Measurements from ENCODE around the gene TRMO.

TRMO gene

GRCh38 chr9:97900738-97901565 is 21.3 kb downstream of the TRMO start:
- Histone ChIP-seq H2BK120ac (ENCODE audit: low read depth, low read length) (no peak overlapping the region), H3K9ac (ENCODE audit: low read length) (no peak overlapping the region), H4K8ac (ENCODE audit: low read depth, low read length) (no peak overlapping the region), H3K18ac (ENCODE audit: low read length) (no peak overlapping the region), H2BK5ac (ENCODE audit: low read length) (no peak overlapping the region), H3K56ac (ENCODE audit: low read length) (no peak overlapping the region), H3K79me2 (ENCODE audit: control insufficient read depth, insufficient read depth, low read length) (no peaks in the 10 kb centered on the region), H2AK5ac (ENCODE audit: low read length) (no peak overlapping the region), H3K4me2 (ENCODE audit: low read length) (no peak overlapping the region), H3K36me3 (ENCODE audit: control insufficient read depth, insufficient read depth, low read length) (no peaks in the 10 kb centered on the region), H3K27me3 (ENCODE audit: insufficient read depth, low read length, poor library complexity) (no peaks in the 10 kb centered on the region), H3K4me1 (ENCODE audit: control insufficient read depth, low read depth, low read length) (no peaks in the 10 kb centered on the region), H3K4me3 (ENCODE audit: low read length) (no peak overlapping the region), H3K27ac (ENCODE audit: low read depth, low read length) (no peak overlapping the region), H4K5ac (ENCODE audit: low read length) (no peak overlapping the region), H2BK15ac (replicated peaks; ENCODE audit: low read depth) (no peak overlapping the region), H3K4ac (ENCODE audit: low read depth, low read length) (no peak overlapping the region), H3K23ac (ENCODE audit: low read length) (no peak overlapping the region), H3K79me1 (ENCODE audit: low read length) (no peaks in the 10 kb centered on the region)
- peak; percentile 47 for DNase-seq
- WGBS (ENCODE audit: extremely low coverage, insufficient coverage, low lambda C conversion rate) = no CpG with 5 or more reads among the region's 5 CpGs

- H4K8ac ChIP-seq (ENCODE audit: low read depth, low read length) = no peak overlapping the region
- no peak overlapping the region for H3K4ac ChIP-seq (ENCODE audit: low read depth, low read length)
- H2BK120ac ChIP-seq (ENCODE audit: low read depth, low read length) = no peak overlapping the region
- no peaks in the 10 kb centered on the region for H3K27me3 ChIP-seq (ENCODE audit: insufficient read depth, low read length, poor library complexity)
- H3K79me2 ChIP-seq (ENCODE audit: control insufficient read depth, insufficient read depth, low read length) = no peaks in the 10 kb centered on the region
- no CpG with 5 or more reads among the region's 9 CpGs for WGBS (ENCODE audit: extremely low coverage, insufficient coverage, low lambda C conversion rate)
- no peak overlapping the region for H3K56ac ChIP-seq (ENCODE audit: low read length)
- no peak overlapping the region for H3K27ac ChIP-seq (ENCODE audit: low read depth, low read length)
- H3K9ac ChIP-seq (ENCODE audit: low read length) = no peak overlapping the region
- H3K18ac ChIP-seq (ENCODE audit: low read length) = no peak overlapping the region
- no peak overlapping the region for H4K5ac ChIP-seq (ENCODE audit: low read length)
- H2BK5ac ChIP-seq (ENCODE audit: low read length) = no peak overlapping the region
- H2BK15ac ChIP-seq (replicated peaks; ENCODE audit: low read depth) = no peak overlapping the region
- no peaks in the 10 kb centered on the region for H3K36me3 ChIP-seq (ENCODE audit: control insufficient read depth, insufficient read depth, low read length)
- H3K23ac ChIP-seq (ENCODE audit: low read length) = no peak overlapping the region
- H2AK5ac ChIP-seq (ENCODE audit: low read length) = no peak overlapping the region
- H3K4me3 ChIP-seq (ENCODE audit: low read length) = no peak overlapping the region
- no peaks in the 10 kb centered on the region for H3K4me1 ChIP-seq (ENCODE audit: control insufficient read depth, low read depth, low read length)
- no peaks in the 10 kb centered on the region for H3K79me1 ChIP-seq (ENCODE audit: low read length)
- no peak for DNase-seq
- no peak overlapping the region for H3K4me2 ChIP-seq (ENCODE audit: low read length)
Observed at GRCh38 chr9:97900103-97900737, 22.1 kb downstream of the TRMO start.

GRCh38 chr9:97895695-97896332 is 26.5 kb downstream of the TRMO start:
- no CpG with 5 or more reads among the region's 6 CpGs for WGBS (ENCODE audit: extremely low coverage, insufficient coverage, low lambda C conversion rate)
- Histone ChIP-seq H3K79me2 (ENCODE audit: control insufficient read depth, insufficient read depth, low read length) (no peaks in the 10 kb centered on the region), H3K4me2 (ENCODE audit: low read length) (no peak overlapping the region), H3K79me1 (ENCODE audit: low read length) (no peaks in the 10 kb centered on the region), H2AK5ac (ENCODE audit: low read length) (no peak overlapping the region), H2BK15ac (replicated peaks; ENCODE audit: low read depth) (no peak overlapping the region), H3K4me1 (ENCODE audit: control insufficient read depth, low read depth, low read length) (no peaks in the 10 kb centered on the region), H3K4me3 (ENCODE audit: low read length) (no peak overlapping the region), H3K18ac (ENCODE audit: low read length) (no peak overlapping the region), H4K5ac (ENCODE audit: low read length) (no peak overlapping the region), H3K23ac (ENCODE audit: low read length) (no peak overlapping the region), H3K9ac (ENCODE audit: low read length) (no peak overlapping the region), H2BK120ac (ENCODE audit: low read depth, low read length) (no peak overlapping the region), H3K36me3 (ENCODE audit: control insufficient read depth, insufficient read depth, low read length) (no peaks in the 10 kb centered on the region), H3K27me3 (ENCODE audit: insufficient read depth, low read length, poor library complexity) (no peaks in the 10 kb centered on the region), H4K8ac (ENCODE audit: low read depth, low read length) (no peak overlapping the region), H3K4ac (ENCODE audit: low read depth, low read length) (no peak overlapping the region), H2BK5ac (ENCODE audit: low read length) (no peak overlapping the region), H3K27ac (ENCODE audit: low read depth, low read length) (no peak overlapping the region), H3K56ac (ENCODE audit: low read length) (no peak overlapping the region)
- peak; percentile 86 for DNase-seq

- Histone ChIP-seq H3K23ac (ENCODE audit: low read length) (no peak overlapping the region), H2AK5ac (ENCODE audit: low read length) (no peak overlapping the region), H3K79me2 (ENCODE audit: control insufficient read depth, insufficient read depth, low read length) (no peaks in the 10 kb centered on the region), H3K4ac (ENCODE audit: low read depth, low read length) (no peak overlapping the region), H3K27me3 (ENCODE audit: insufficient read depth, low read length, poor library complexity) (no peaks in the 10 kb centered on the region), H2BK5ac (ENCODE audit: low read length) (no peak overlapping the region), H3K4me1 (ENCODE audit: control insufficient read depth, low read depth, low read length) (no peaks in the 10 kb centered on the region), H3K4me3 (ENCODE audit: low read length) (no peak overlapping the region), H3K27ac (ENCODE audit: low read depth, low read length) (no peak overlapping the region), H3K4me2 (ENCODE audit: low read length) (no peak overlapping the region), H2BK15ac (replicated peaks; ENCODE audit: low read depth) (no peak overlapping the region), H3K9ac (ENCODE audit: low read length) (no peak overlapping the region), H3K79me1 (ENCODE audit: low read length) (no peaks in the 10 kb centered on the region), H2BK120ac (ENCODE audit: low read depth, low read length) (no peak overlapping the region), H3K36me3 (ENCODE audit: control insufficient read depth, insufficient read depth, low read length) (no peaks in the 10 kb centered on the region), H3K56ac (ENCODE audit: low read length) (no peak overlapping the region), H4K8ac (ENCODE audit: low read depth, low read length) (no peak overlapping the region), H3K18ac (ENCODE audit: low read length) (no peak overlapping the region), H4K5ac (ENCODE audit: low read length) (no peak overlapping the region)
- no peak for DNase-seq
- WGBS (ENCODE audit: extremely low coverage, insufficient coverage, low lambda C conversion rate) = no CpG with 5 or more reads among the region's 1 CpG
Observed at GRCh38 chr9:97895211-97895610, 27.1 kb downstream of the TRMO start.

- Histone ChIP-seq H3K23ac (ENCODE audit: low read length) (no peak overlapping the region), H3K4me1 (ENCODE audit: control insufficient read depth, low read depth, low read length) (no peaks in the 10 kb centered on the region), H2BK5ac (ENCODE audit: low read length) (no peak overlapping the region), H3K27ac (ENCODE audit: low read depth, low read length) (no peak overlapping the region), H3K9ac (ENCODE audit: low read length) (no peak overlapping the region), H3K4ac (ENCODE audit: low read depth, low read length) (no peak overlapping the region), H3K79me2 (ENCODE audit: control insufficient read depth, insufficient read depth, low read length) (no peaks in the 10 kb centered on the region), H3K79me1 (ENCODE audit: low read length) (no peaks in the 10 kb centered on the region), H3K56ac (ENCODE audit: low read length) (no peak overlapping the region), H3K4me3 (ENCODE audit: low read length) (no peak overlapping the region), H3K27me3 (ENCODE audit: insufficient read depth, low read length, poor library complexity) (no peaks in the 10 kb centered on the region), H2AK5ac (ENCODE audit: low read length) (no peak overlapping the region), H3K4me2 (ENCODE audit: low read length) (no peak overlapping the region), H4K8ac (ENCODE audit: low read depth, low read length) (no peak overlapping the region), H4K5ac (ENCODE audit: low read length) (no peak overlapping the region), H2BK15ac (replicated peaks; ENCODE audit: low read depth) (no peak overlapping the region), H3K36me3 (ENCODE audit: control insufficient read depth, insufficient read depth, low read length) (no peaks in the 10 kb centered on the region), H2BK120ac (ENCODE audit: low read depth, low read length) (no peak overlapping the region), H3K18ac (ENCODE audit: low read length) (no peak overlapping the region)
- no peak for DNase-seq
- WGBS (ENCODE audit: extremely low coverage, insufficient coverage, low lambda C conversion rate) = no CpG with 5 or more reads among the region's 2 CpGs
Observed at GRCh38 chr9:97892421-97892820, 29.9 kb downstream of the TRMO start.
